Mucosa of stomach (tissue), 1 donor: Measurements from ENCODE around the gene INSR.
"Not testable (repeated sequence)": the region's sequence is repeated elsewhere in the genome, so short reads cannot be mapped to it uniquely, and the experiment has no call there.

Experiments
- H3K27me3 ChIP-seq: one replicate; pipeline ENCODE4 v1.7.0; 2013; ENCODE audit warnings: mild to moderate bottlenecking, low read length; ENCODE audit not compliant: control insufficient read depth, insufficient read depth
- H3K36me3 ChIP-seq: one replicate; pipeline ENCODE4 v1.7.0; 2013; ENCODE audit warnings: low read length; ENCODE audit not compliant: control insufficient read depth, insufficient read depth
- H3K4me1 ChIP-seq: one replicate; pipeline ENCODE4 v1.7.0; 2013; ENCODE audit warnings: mild to moderate bottlenecking, low read length; ENCODE audit not compliant: control insufficient read depth, insufficient read depth
- H3K4me3 ChIP-seq: one replicate; pipeline ENCODE4 v1.7.0; 2013; ENCODE audit warnings: low read length
- H3K9ac ChIP-seq: one replicate; pipeline ENCODE4 v1.7.0; 2013; ENCODE audit warnings: mild to moderate bottlenecking, low read length, moderate library complexity
- H3K9me3 ChIP-seq: one replicate; pipeline ENCODE4 v1.7.0; 2013; ENCODE audit warnings: mild to moderate bottlenecking, low read length, moderate library complexity; ENCODE audit not compliant: control insufficient read depth
- donor health status: Pancreatic carcinoma.

Gene INSR

DNA sequence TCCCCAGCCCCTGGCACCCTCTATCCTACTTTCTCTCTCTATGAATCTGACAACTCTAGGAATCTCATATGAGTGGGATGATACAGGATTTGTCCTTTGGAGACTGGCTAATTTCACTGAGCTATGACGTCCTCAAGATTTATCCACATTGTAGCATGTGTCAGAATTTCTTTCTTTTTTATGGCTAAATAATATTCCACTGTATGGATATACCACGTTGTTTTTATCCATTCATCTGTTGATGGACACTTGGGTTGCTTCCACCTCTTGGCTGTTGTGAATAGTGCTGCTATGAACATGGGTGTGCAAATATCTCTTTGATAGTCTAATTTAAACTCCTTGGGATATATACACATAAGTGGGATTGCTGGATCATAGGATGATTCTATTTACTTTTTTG lies 24.0 kb upstream of the INSR start:
- H3K4me1 ChIP-seq, result peaks cover 4% of the 10 kb centered on the region
- no peaks in the 10 kb centered on the region for H3K27me3 ChIP-seq
- no peak overlapping the region for H3K9ac ChIP-seq
- H3K4me3 ChIP-seq, result no peak overlapping the region
- no peaks in the 10 kb centered on the region for H3K36me3 ChIP-seq
- no peaks in the 10 kb centered on the region for H3K9me3 ChIP-seq

DNA sequence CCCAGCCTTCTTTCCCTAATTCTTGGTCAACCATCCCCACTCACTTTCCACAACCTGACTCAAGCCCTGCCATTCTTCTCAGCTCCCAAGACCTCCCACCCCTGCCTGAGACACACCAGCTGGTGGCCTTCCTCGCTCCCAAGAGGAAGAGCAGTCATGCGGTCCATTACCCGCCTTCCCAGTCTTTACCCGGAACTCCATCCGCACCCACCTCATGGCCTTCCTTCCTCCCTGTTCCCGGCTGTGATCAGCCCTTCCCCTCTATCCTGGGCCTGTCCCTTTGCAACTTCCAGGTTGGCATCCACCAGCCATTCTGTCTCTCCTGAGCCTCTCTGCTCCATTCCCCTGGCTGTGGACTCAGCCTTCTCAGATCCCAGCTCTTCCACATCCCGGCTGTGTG lies 18.6 kb upstream of the INSR start:
- H3K4me3 ChIP-seq, result no peak overlapping the region
- H3K36me3 ChIP-seq, result no peaks in the 10 kb centered on the region
- no peak overlapping the region for H3K9ac ChIP-seq
- no peaks in the 10 kb centered on the region for H3K9me3 ChIP-seq
- H3K4me1 ChIP-seq, result no peaks in the 10 kb centered on the region
- no peaks in the 10 kb centered on the region for H3K27me3 ChIP-seq

DNA sequence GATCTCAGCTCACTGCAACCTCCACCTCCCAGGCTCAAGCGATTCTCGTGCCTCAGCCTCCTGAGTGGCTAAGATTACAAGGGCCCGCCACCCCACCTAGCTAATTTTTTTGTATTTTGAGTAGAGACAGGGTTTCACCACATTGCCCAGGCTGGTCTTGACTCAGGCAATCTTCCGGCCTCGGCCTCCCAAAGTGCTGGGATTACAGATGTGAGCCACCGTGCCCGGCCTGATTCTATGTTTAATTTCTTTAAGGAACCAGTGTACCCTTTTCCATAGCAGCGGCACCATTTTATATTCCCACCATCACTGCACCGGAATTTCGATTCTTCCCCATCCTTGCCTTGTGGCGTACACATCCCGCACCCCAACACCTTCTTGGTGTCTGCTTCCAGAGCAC lies 17.7 kb upstream of the INSR start:
- H3K4me3 ChIP-seq, result no peak overlapping the region
- no peak overlapping the region for H3K9ac ChIP-seq
- H3K36me3 ChIP-seq, result no peaks in the 10 kb centered on the region
- no peaks in the 10 kb centered on the region for H3K9me3 ChIP-seq
- no peaks in the 10 kb centered on the region for H3K4me1 ChIP-seq
- H3K27me3 ChIP-seq, result no peaks in the 10 kb centered on the region

DNA sequence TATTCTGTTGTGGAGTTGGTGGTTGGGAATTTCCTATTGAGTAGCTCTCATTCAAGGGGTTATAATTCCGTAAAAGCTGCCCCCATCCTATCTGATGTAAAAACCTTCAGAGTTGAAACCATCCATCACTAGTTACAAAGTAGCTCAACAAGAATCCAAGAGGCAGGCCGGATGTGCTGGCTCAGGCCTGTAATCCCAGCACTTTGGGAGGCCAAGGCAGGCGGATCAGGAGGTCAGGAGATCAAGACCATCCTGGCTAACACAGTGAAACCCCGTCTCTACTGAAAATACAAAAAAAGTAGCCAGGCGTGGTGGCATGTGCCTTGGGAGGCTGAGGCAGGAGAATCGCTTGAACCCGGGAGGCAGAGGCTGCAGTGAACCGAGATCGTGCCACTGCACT lies 14.1 kb upstream of the INSR start:
- not testable (repeated sequence) for H3K4me1 ChIP-seq, H3K4me3 ChIP-seq, H3K9me3 ChIP-seq, H3K9ac ChIP-seq, H3K36me3 ChIP-seq, H3K27me3 ChIP-seq

DNA sequence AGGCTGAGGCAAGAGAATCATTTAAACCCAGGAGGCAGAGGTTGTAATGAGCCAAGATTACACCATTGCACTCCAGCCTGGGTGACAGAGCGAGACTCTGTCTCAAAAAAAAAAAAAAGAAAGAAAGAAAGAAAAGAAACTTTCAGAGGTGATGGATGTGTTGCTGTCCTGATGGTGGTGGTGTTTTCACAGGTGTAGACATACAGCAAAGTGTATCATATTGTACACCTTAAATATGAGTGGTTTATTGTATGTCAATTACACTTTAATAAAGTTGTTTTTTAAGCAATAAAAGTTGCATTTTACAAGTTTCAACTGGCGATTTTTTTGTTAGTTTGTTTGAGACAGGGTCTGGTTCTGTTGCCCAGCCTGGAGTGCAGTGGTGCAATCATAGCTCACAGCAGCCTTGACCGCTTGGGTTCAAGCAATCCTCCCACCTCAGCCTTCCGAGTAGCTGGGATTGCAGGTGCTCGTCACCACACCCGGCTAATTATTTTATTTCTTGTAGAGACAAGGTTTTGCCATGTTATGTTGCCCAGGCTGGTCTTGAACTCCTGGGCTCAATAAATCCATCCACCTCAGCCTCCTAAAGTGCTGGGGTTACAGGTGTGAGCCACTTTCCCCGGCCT lies 13.5 kb upstream of the INSR start:
- Histone ChIP-seq H3K9ac (no peak overlapping the region), H3K36me3 (no peaks in the 10 kb centered on the region), H3K9me3 (no peaks in the 10 kb centered on the region), H3K4me1 (no peaks in the 10 kb centered on the region), H3K4me3 (no peak overlapping the region), H3K27me3 (no peaks in the 10 kb centered on the region)

DNA sequence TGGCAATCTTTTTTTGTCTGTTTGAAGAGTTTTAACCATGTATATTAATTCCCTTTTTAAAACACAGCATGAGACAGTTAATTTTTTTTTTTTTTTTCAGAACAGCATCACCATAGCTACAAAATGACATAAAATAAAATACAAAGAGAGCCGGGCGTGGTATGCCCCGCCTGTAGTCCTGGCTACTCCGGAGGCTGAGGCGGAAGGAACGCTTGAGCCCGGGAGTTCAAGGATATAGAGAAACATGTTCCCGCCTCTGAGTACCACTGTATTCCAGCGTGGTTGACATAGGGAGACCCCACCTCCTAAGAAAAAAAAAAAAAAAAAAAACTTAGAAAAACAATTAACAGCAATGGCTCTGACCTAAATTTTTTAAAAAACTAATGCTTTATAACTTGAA lies 10.0 kb upstream of the INSR start:
- Histone ChIP-seq H3K4me3 (no peak overlapping the region), H3K4me1 (no peaks in the 10 kb centered on the region), H3K36me3 (no peaks in the 10 kb centered on the region), H3K9me3 (no peaks in the 10 kb centered on the region), H3K9ac (no peak overlapping the region), H3K27me3 (no peaks in the 10 kb centered on the region)

DNA sequence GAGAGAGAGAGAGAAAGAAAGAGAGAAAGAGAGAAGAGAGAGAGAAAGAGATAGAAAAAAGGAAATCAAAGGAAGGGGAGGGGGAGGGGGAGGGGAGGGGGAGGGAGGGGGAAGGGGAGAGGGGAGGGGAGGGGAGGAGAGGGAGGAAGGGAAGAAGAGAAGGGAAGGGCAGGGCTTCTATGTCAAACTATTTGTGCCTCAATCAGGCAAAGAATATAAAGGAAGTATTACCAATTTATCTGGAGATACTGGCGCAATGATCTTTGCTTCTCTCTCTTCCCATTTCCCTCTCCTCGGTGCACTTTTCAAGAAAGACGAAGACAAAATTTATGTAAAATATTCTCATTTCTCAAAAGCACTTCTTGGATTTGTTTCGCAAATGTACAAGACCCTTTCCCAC lies 9.3 kb upstream of the INSR start:
- Histone ChIP-seq H3K27me3 (no peaks in the 10 kb centered on the region), H3K9ac (no peak overlapping the region), H3K4me3 (no peak overlapping the region), H3K4me1 (no peaks in the 10 kb centered on the region), H3K36me3 (no peaks in the 10 kb centered on the region), H3K9me3 (no peaks in the 10 kb centered on the region)

DNA sequence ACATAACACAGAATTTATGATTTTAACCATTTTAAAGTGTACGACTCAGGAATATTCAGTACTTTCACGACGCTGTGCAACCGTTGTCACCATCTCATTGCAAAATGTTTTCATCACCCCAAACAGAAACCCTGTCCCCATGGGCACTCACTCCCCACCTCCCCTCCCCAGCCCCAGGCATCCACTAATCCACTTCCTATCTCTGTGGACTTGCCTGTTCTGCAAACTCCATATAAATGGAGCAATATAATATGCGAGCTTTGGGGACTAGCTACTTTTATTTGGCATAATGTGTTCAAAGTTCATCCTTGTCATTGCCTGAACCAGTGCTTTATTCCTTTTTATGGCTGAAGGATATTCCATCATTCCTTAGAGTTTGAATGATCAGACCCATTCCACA lies 7.3 kb upstream of the INSR start:
- H3K9ac ChIP-seq, result no peak overlapping the region
- H3K36me3 ChIP-seq, result no peaks in the 10 kb centered on the region
- H3K4me3 ChIP-seq, result no peak overlapping the region
- no peaks in the 10 kb centered on the region for H3K27me3 ChIP-seq
- no peaks in the 10 kb centered on the region for H3K4me1 ChIP-seq
- no peaks in the 10 kb centered on the region for H3K9me3 ChIP-seq

DNA sequence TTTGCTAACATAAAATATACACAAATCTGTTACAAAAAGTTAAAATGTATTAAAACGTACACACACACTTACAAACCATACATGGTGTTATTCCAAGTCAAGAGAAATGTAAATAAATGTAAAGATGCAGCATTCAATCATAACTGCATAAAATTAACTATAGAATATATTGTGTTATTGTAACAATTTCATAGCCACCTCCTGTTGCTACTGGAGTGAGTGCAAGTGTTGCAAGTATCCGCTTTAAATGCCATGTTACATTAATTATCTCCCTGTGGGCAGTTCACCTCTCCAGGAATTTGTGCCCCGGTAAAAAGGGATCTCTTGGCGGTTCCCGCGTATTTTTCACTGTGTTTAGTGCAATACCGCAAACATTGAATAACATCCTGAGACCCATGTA lies 3.5 kb upstream of the INSR start:
- Histone ChIP-seq H3K4me3 (no peak overlapping the region), H3K27me3 (no peaks in the 10 kb centered on the region), H3K36me3 (no peaks in the 10 kb centered on the region), H3K9me3 (no peaks in the 10 kb centered on the region), H3K9ac (no peak overlapping the region), H3K4me1 (peaks cover 15% of the 10 kb centered on the region)

DNA sequence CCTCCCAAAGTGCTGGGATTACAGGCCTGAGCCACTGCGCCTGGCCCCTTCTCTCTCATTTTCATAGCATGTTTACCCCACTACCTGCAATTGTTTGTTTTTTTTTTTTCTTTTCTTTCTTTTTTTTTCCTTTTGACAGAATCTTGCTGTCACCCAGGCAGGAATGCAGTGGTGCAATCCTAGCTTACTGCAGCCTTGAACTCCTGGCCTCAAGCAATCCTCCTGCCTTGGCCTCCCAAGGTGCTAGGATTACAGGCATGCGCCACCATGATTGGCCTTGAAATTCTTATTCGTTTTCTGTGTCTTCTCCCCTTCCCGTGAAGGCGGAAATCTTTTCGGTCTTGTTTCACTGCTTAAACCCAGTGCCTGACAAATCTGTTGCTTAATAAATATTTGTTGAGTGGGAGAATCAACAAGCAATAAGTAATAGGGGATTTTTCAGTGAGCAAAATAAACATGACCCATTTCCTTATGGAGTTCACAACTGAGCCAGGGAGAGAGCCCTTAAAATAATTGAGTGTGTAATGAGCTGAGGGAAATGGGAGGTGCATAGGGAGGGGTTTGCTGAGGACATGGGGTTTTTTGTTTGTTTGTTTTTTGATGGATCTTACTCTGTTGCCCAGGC lies 1.8 kb upstream of the INSR start:
- H3K4me1 ChIP-seq, result peaks cover 19% of the 10 kb centered on the region
- H3K36me3 ChIP-seq, result no peaks in the 10 kb centered on the region
- no peaks in the 10 kb centered on the region for H3K27me3 ChIP-seq
- H3K9me3 ChIP-seq, result no peaks in the 10 kb centered on the region
- H3K4me3 ChIP-seq, result no peak overlapping the region
- no peak overlapping the region for H3K9ac ChIP-seq

DNA sequence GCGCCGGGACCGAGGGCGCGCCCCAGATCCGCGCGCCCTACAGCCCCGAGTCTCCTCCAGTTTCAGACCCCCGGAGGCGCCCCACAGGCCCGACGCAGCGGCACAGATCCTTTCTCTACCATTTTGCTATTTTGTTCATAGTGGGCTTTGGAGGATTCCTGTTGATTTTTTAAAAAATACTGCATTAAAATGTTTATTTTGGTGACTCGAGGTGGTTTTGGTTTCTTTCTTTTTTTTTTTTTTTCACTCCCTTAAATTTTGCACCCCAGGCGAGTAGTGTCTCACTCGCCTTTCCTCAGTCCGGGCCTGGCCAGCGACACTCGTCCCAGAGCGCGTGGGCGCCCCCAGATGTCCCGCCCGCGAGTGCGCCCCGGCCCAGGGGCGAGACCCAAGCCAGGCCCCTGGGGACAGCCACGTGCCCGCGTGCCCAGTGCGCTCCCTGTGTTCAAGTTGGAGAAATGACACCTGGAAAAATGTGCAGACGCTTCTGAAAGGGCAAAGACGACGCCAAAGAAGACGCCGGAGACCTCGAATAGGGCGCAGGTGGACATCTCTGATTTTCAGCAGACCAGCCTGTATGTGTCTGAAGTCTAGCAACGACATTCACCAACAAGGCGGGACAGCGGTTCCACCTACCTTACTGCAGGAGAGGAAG lies 471 bp upstream of the INSR start:
- peak overlapping the region; percentile 28 for H3K4me3 ChIP-seq
- no peaks in the 10 kb centered on the region for H3K27me3 ChIP-seq
- peak overlapping the region; percentile 75 for H3K9ac ChIP-seq
- H3K36me3 ChIP-seq, result no peaks in the 10 kb centered on the region
- H3K4me1 ChIP-seq, result peaks cover 19% of the 10 kb centered on the region
- no peaks in the 10 kb centered on the region for H3K9me3 ChIP-seq

DNA sequence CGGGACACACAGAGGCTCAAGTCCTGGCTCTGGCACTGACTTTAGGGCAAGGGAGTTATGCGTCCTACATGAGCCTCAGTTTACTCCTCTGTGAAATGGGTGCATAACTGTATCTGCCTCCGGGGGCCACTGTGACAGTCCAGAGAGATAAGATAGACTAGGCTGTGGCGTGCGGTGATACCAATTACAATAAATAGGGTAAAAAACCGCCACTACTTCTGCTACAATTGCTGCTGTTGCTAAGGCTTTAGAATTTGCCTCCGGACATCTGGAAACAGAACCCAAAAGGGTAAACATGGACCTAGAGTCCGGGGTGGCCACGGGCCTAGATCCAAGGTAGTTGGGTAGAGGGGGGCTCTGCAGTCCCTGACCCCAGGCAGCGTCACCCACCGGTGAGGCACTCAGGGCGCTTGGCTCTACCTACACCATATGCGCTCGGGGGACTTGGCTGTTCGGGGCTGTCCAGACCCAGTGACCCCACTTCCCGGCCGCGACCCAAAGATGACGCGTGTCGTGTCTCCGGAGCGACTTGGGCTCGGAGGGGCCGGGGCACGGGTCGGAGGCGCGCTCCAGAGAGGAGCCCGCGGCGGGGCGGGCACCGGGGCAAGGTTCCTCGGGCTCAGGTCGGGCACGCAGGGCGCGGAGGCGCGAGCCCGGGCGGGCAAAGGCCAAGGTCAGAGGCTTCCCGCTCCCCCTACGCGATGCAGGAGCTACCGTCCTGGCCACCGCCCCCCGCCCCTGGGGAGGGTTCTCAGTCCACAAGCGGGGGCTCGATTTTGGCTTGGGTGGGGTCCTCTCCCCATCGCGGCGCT lies 1.1 kb downstream of the INSR start:
- Histone ChIP-seq H3K36me3 (no peaks in the 10 kb centered on the region), H3K4me1 (peaks cover 19% of the 10 kb centered on the region), H3K9ac (peak overlapping the region; percentile 82), H3K27me3 (no peaks in the 10 kb centered on the region), H3K9me3 (no peaks in the 10 kb centered on the region), H3K4me3 (peak overlapping the region; percentile 72)
